Measurements from ENCODE around the gene VPS4B.
"Not testable (repeated sequence)": the region's sequence is repeated elsewhere in the genome, so short reads cannot be mapped to it uniquely, and the experiment has no call there.

Gene VPS4B

DNA sequence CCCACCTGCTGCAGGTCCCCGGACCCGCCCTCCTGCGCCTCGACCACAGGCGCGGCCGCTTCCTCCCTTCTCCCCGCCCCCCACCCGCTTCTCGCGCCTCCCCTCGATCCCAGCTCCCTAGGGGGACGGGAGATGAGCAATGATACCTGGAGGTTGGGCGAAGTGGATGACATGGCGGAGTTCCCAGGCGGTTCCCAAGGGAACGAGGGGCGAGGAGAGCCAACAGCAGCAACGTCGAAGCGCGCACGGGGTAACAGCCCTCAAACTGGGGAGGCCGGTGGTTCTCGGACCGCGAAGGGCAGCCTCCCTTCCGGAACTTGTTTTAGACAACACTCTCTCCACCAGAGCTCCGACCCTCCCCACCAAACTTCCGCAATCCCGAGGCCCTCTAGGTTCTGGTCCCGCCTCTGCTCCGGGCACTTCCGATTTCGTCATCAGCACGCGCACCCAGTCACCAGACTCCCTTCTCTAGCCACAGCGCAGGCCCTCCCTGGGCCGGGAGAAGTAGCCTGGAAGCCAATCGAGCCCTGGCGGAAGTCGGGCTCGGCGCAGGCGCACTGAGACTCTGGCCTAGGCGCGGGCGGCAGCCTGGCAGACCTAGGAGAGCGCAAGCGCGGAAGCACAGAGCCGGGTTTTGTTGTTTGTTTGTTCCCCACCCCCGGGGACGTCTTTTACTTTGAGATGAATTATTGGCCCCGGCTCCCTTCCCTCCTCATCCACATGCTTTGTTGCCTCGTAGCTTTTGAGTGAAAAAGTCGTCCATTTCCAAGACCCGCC is at the start of gene VPS4B:
VPS4B (minus strand) TSS at position 390 of the 777 bp plus-strand sequence; CDS start at position 173, 217 bp downstream.
- DNase-seq: peak; percentile 97

DNA sequence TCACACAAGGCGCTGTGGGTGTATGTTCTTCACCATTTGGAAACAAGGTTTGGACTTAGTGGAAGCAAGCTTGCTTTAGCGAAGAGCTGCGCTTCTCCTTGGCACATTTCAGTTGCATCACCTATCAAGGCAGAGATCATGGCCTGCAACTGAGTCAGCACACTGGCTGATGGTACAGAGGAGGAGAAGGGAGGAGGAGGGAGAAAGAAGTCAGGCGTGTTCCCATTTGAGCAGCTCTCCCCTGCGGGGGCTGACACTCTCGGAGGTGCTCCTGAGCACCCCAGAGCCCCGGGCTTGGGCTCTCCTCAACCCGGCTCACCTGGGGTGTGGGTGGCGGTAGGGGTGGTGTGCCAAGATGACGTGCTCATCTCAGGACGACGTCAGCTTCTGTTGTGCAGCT is 48.5 kb upstream of the VPS4B start:
- no peak for DNase-seq

DNA sequence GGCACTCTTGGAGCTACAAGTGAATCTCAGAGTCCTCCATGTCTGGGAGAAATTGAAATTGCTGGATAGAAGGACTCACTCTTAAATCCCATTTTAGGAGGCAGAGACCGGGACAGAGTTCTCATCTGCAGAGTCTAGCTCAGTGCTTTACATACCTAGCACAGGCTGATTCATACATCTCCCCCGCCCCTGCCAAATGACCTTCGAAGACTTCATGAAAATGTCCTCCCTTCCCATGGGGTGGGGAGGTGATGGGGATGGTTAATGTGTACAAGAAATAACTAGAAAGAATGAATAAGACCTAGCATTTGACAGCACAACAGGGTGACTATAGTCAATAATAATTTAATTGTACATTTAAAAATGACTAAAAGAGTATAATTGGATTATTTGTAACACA is 46.3 kb upstream of the VPS4B start:
- no peak for DNase-seq

DNA sequence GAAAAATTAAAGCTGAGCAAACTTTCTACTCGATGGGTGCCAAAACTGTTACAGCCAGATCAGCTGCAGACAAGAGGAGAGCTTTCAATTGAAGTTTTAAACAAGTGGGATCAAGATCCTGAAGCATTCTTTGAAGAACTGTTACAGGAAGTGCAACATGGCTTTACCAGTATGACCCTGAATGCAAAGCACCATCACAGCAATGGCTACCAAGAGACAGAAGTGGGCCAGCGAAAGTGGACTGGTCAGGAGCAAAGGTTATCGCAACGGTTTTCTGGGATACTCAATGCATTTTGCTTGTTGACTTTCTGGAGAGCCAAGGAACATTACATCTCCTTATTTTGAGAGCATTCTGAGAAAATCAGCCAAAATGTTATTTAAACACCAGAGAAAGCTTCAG is 45.4 kb upstream of the VPS4B start:
- DNase-seq: no peak

DNA sequence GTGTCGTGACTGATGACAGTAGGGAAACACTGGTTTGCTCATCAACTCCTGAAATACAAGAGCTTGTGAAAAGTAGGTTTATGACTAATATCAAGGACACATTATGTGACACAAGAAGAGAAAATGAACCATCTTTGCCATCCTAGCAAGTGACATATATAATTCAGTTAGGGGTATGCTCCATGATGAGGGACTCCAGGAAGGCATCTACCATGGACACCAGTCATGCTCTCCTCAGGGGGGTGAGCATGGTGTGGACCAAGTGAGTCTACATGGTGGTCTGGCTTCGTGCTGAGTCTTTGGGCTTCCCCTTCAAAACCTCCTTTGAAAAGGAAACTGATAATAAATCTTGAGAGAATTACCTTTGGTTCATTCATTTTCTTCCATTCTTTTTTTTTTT is 42.8 kb upstream of the VPS4B start:
- DNase-seq: no peak

DNA sequence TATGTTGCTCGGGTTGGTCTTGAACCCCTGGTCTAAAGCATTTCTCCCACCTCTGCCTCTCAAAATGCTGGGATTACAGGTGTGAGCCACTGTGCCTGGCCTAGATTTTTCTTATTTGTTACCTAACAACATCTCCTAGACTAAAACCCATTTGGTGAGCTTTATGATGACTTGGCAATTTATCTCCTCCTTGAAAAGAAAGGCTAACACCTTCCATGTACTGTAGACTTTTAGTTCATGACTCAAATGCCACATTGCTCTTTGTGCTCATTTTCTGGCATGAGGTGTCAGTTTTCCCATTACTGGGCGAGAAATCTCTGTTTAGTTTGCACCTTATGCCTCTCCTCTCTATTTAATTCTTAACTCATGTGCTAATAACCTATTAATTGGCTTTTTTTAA is 42.2 kb upstream of the VPS4B start:
- no peak for DNase-seq

DNA sequence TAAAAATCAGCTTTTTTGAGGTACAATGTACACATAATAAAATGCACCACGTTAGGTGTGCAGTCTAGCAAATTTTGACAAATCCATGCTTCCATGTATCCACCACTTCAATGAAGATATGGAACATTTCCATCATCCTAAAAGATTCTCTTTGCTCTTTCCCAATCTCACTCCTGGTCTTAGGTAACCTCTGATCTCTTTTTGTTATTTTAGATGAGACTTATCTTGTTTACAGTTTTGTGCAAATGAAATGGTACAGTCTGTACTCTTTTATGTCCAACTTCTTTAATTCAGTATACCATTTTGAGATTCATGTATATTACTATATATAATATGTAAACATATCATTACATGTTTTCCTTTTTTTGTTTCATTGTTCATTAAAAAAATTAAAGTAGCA is 38.1 kb upstream of the VPS4B start:
- DNase-seq: no peak

DNA sequence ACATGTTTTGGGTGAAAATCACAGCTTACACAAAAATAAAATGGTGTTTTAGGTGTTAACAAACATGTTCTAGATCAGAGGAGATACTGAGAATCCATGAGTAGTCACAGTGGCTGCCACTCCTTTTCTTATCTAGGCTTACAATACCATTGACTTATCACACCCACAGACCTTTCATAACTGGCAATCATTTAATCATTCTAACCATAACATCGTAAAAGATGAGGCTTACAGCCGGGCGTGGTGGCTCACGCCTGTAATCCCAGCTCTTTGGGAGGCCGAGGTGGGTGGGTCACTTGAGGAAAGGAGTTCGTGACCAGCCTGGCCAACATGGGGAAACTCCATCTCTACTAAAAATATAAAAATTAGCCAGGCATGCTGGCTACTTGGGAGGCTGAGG is 35.7 kb upstream of the VPS4B start:
- DNase-seq: no peak

DNA sequence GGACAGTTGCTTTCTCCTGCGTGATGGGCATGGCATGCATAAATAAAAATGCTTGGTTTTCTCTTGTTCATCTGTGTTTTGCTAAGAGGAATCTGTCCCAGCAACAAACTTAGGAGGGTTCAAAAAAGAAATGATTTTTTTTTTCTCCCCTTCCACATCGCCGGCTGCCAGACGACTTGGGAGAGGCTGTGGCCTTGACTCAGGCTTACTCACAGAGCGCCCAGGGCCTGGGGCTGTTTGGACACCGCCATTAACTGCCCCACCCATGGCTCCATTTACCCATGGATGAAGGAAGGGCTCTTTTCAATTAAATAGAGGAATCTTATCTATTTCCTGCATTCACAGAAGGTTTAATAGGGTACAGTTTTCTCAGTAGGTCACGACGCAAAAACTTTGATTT is 32.2 kb upstream of the VPS4B start:
- no peak for DNase-seq

DNA sequence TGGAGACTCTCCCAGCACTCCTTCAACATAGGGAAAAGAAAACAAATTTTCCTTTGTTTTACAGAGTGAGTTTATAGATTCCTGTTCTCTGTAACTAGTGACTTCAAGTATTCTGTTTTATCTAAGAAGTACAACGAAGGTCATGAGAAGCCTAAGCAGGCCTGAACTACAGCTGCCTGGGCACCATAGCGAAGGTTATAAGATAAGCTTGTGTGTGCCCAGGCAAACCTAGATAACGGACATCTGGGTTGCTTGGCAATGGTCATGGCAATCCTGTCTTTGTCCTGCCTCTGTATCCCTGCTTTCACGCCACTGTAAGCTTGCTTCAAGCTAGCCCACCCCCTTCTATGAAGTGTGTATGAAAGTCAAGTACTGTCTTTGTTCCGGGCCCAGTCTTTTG is 30.5 kb upstream of the VPS4B start:
- not testable (repeated sequence) for DNase-seq

DNA sequence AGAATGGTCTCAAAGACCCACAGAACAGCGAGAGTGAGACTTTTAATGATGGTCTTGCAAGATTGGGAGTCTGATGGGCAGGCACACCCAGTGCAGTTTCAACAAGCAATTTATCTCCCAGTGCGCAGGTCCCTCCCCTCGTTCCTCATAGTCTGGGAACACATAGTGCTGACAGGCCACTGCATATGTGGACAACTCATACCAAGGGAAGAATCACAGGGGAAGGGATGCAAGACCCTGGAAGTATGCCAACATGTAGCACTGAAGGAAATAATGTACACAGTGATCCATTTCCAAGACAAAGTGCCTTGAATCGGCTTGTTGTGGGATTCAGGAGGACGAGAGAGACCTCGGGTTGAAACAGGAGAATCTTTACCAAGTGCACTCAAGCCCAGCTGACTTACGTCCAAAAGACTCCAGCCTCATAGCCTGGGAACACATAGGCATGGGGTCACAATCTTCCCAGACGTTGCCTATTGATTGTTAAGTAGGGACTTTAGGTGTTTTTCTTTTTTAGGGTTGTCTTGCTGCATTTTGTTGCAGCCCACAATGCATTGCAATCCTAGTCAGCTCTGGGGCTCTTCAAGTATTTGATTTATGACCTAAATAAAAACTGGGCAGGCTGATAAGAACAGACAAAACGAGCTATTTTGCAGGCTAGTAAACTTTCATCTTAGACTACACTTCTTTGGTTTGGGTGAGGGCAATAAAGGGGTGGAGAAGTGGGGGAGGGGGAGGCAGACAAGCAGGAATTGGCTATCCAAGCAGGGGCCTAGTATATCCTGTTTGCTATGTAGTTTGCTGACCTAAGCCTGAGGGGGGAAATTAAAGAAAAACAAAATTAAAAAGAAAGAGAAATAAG is 29.8 kb upstream of the VPS4B start:
- no peak for DNase-seq

DNA sequence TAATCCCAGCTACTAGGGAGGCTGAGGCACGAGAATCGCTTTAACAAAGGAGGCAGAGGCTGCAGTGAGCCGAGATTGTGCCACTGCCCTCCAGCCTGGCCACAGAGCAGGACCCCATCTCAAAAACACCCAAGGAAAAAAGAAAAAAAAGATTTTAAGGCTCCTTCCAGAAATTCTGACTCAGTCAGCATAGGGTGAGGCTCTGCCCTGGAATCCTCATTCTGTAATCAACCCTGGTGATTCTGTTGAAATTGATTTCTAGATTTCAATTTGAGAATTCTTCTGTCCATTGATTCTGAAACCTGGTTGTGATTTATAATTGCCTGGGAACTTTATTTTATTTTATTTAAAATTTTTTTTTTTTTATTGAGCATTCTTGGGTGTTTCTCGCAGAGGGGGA is 27.1 kb upstream of the VPS4B start:
- no peak for DNase-seq

DNA sequence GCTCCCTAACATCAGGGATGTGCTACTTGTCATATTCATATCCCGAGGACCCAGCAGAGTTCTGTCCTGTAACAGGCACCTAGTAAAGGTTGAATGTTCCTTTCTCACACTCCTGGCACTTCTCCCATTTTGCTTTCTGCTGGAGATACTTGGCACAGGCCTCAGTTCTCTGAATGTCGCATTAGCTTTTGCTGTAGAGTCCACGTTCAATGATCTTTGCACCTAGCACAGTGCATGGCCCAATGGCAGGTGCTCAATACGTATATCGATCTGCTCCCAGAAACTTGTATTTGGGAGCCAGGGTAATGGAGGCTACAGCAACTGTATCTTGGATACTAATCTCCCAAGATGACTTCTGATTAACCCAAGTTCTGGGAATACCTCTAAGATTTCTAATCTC is 24.8 kb upstream of the VPS4B start:
- no peak for DNase-seq

DNA sequence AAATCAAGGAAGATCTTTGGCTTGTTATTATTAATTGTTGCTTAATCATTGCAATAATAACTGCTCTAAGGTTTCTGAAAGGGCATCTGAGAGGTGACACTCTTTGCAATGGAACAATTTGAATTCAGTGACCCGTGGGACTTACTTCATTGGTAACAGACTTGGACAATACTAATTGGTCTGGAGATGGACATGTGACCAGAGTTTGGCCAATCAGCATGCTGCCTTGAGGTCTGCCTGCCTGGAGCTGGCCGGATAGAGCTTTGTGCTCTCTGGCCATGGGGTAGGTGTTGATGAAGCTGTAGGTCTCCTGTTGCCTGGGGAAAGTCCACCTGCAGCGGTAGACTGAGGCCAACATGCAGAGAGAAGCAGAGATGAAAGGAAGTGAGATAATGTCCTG is 24.0 kb upstream of the VPS4B start:
- DNase-seq: no peak

DNA sequence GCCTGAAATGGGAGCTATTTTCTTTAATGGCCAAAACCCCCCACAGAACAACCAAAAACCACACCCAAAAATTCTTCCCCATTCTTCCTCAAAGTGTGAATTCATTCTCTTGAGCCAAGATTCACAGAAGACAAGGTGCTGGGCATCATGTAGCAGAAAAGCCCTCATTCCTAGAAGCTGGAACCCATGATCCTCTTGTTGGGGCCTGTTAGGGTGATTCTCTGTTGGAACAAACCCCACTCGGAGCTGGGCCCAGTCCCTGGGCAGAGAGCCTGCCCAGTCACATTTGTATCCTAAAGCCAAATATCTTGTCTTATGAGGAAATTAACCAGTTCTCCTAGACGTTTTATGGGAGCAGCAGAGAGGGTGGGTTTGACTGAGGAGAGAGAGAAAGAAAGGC is 22.8 kb upstream of the VPS4B start:
- DNase-seq: no peak

DNA sequence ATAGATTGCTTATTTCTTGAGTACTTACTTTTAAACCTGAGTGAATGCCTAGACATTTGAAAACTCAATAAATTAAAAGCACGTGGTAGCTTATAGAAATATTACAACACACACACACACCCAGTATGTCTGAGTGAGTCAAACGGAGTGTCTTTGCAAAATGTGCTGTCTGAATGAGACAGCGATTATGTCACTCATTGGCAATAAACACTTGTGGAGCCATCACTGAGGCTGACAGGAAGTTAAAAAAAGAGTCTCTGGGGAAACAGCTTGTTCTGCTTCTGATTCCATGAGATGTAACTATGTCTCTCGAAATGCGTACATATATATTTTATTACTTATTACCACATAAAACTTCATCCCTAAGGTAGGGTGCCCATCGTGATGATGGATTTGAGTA is 22.3 kb upstream of the VPS4B start:
- DNase-seq: no peak

DNA sequence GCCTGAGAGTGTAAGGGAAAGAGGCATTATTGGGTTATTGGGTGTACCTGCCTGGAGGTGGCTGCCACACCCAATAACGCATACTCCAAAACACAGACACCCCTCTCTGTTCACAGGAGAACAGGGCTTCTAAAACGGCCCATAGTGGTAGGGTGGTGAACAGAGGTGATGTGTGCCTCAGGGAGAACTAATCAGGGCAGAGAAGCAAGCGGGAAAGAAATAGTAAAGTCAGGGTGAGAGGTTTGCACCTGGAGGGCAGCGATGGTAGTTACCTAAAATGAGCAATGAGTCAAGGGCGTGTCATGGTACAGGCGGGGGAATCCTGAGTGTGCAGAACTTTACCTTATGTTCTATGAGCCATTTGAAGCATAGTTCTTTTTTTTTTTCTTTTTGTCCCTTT is 21.6 kb upstream of the VPS4B start:
- DNase-seq: no peak

DNA sequence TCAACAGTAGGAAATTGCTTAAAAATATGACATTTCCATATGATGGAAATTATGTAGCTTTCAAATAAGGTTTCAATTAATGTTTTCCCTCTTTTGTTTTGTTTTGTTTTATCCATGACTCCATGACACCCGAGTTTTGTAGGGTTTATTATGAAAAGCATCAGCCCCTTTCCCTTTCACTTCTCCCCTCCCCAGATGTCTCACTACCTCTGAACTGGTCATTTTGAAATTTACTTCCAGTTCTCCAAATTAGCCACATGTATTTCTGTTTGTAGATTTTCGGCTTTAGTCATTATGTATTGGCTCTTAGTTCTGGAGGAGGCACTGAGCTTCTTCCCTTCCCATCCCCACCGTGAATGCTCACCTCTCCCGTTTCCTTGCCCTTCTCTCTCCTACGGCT is 18.6 kb upstream of the VPS4B start:
- no peak for DNase-seq

DNA sequence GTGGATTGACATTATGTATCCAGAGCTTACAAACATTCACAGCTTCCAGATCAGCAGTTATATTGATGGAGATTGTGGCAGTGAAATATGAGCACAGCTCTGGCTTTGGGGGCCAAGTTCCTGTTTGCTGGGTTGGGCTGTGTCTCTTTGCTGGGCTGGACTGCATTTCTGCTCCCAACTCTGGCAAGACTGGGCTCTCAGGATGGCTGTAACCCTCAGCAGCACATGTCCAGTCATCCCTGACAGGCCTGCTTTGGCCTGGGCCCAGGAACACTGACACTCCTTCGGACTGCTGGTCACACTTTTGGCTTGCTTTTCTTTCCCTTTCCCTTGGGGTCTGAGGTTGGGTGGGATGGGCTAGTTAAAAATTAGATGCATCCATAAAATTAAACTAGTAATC is 17.9 kb upstream of the VPS4B start:
- DNase-seq: no peak

DNA sequence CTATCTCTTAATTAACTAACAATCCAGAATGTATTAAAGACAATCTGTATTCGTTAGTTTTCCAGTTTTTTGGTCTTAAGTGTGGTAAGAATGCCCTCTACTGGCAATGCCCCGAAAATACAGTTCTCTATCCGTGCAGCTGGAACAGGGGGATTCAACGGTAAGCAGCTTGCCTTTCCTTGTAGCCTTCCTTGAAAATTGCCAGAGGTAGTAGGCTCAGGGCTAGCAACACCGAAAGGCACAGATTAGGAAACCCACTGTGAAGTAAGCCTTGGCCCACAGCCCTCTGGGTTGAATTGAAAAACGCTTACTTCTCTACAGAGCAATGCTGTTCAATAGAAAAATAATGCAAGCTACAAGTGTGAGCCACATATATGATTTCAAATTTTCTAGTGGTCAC is 17.1 kb upstream of the VPS4B start:
- DNase-seq: peak; percentile 47

DNA sequence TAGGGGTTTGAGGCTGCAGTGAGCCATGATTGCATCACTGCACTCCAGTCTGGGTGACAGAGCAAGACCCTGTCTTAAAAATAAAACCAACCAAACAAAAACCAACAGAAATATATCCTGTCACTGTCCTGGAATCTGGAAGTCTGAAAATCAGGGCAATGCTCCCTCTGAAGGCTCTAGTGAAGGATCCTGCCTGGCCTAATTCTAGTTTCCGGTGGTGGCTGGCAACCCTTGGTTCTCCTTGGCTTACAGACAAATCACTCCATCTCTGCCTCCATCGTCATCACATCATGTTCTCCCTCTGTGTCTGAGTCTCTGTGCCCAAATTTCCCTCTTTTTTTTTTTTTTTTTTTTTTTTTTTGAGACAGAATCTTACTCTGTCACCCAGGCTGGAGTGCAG is 15.9 kb upstream of the VPS4B start:
- DNase-seq: no peak

DNA sequence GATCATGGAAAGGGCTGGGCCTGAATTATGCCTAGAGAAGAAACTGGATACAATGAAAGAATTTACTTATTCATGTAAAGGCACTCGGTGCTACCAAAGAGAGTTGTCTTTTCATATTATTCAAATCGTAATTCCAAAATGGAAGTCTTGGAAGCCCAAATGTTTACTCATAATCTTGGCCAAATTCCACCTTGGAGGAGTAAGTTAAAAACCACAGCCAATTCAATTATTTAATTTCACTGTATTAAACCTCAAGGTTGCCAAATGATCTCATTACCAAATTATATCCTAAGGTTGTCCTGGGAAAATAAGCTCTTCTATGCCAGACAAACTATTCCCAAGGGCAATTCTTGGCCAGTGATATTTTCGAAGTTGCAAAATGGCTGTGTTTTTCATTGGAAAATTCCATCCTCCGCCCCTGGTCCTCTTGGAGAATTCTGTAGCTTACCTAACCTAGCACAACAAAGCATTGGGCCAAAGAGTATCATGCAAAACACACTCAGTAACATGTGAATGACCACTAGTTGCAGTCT is 11.1 kb upstream of the VPS4B start:
- peak; percentile 89 for DNase-seq

DNA sequence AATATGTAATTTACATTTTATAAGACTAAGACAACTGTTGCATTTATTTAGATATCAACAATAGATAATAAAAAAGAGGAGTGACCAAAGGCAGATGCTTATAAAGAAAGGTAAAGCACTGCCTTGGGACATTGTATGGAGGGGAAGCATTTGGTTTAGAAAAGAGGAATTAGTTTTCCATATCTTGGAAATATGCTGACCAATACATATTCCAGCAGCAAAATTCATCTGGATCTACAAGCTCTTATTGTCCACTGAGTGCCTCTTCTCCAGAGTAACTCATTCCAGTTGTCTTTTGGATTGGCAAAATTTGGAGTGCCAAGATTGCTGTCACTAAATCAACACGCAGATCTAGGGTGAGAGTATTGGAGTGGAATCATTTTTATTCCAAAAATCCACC is 8.9 kb upstream of the VPS4B start:
- no peak for DNase-seq

DNA sequence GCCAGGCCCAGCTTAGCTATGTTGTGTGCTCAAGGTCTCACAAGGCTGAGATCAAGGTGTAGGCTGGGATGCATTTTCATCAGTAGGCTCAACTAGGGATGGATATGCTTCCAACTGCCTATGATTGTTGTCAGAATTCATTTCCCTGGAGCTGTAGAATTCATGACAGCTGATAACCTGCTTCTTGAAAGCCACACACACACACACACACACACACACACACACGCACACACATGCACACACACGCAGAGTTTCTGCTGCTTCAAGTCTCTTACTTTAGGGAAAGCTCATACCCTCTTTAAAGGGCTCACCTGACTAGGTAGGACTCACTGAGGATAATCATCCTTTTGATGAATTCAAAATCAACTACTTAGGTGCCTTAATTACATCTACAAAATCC is 8.2 kb upstream of the VPS4B start:
- DNase-seq: no peak
